H1 (cell line): ENCODE results near the gene MXI1. TPM values are rescaled to one million over a fixed set of nuclear protein-coding genes. Genes with fewer than 3 reads are reported as not detected.

Experiments
- CHD2 ChIP-seq: IDR thresholded peaks from 2 replicates; pipeline ENCODE4 v1.6.1; 2012; ENCODE audit warnings: low read length, improper control_type of control experiment
- EGR1 ChIP-seq: IDR thresholded peaks from 2 replicates; pipeline ENCODE4 v1.6.1; 2011; ENCODE audit warnings: low read depth, low read length, borderline replicate concordance
- EP300 ChIP-seq, 2 experiments: IDR thresholded peaks; 1 replicate in 1 of 2; 2 replicates in 1 of 2; pipeline ENCODE4 v1.6.1; 2011 to 2012; ENCODE audit warnings: low read depth in 2 of 2, low read length in 2 of 2, mild to moderate bottlenecking in 2 of 2, borderline replicate concordance in 1 of 2, inconsistent platforms in 1 of 2, moderate library complexity in 1 of 2
- RBBP5 ChIP-seq: IDR thresholded peaks from 2 replicates; pipeline ENCODE4 v1.7.1; 2012; ENCODE audit warnings: low read depth, mild to moderate bottlenecking, inconsistent platforms, low read length, moderate library complexity, borderline replicate concordance
- SP4 ChIP-seq: IDR thresholded peaks from 2 replicates; pipeline ENCODE4 v1.6.1; 2012; ENCODE audit warnings: low read length, inconsistent platforms
- TAF1 ChIP-seq: IDR thresholded peaks from 2 replicates; pipeline ENCODE4 v1.6.1; 2011; ENCODE audit warnings: mild to moderate bottlenecking, low read depth, low read length
- polyA plus RNA-seq, 7 experiments: library from polyadenylated mRNA; depleted of rRNA in 3 of 7; stranded (reverse) in 5 of 7; unstranded in 2 of 7; fragments of >200 nt in 5 of 7; fragments of 200-250 nt in 2 of 7; gene quantifications; 1 replicate in 5 of 7; 2 replicates in 1 of 7; 4 replicates in 1 of 7; pipeline versions ENCODE4 v1.2.1 to v1.2.3, GENCODE V29; 2011 to 2013; ENCODE audit warnings: missing spikeins in 2 of 7, mixed read lengths in 2 of 7
- total RNA-seq: library from RNA; stranded (reverse); fragmentation: NEBNext Ultra II Directional; extraction: Animal tissue kit (Norgen Biotek cat#: 25700); gene quantifications from 2 replicates; pipeline ENCODE4 v1.2.1, GENCODE V29; 2021

MXI1 gene
- total and polyA plus RNA-seq, 2 of the 8 experiments (the other 6 are each of a cell fraction or from before 2014, with no cell fraction given) = 5.7 to 8.8 TPM

- TF ChIP-seq RBBP5 (no peak), SP4 (no peak), EP300 (IDR thresholded peaks at IDR 0.05; ENCODE audit: borderline replicate concordance in 1 of 2, low read depth in 2 of 2, low read length in 2 of 2) (no peak), EGR1 (no peak), TAF1 (no peak), CHD2 (no peak)
Observed at GRCh38 chr10:110312206-110312605, 104.8 kb downstream of the MXI1 start (continued).
